K562 (cell line): ENCODE results near the gene CSN3. TPM values are rescaled to one million over a fixed set of nuclear protein-coding genes. Genes with fewer than 3 reads are reported as not detected.

ENCODE experiments used
- ATAC-seq: fragments of 200-7000 bp; cut with Tn5 transposase; 3 replicates; pipeline ENCODE4 v1.9.1; 2020; ENCODE audit warnings: moderate library complexity
- BruUV-seq: library from RNA; stranded (reverse); fragments of 400-500 nt; replicated peaks from 2 replicates; lab custom pipeline; 2021; lab: Mats Ljungman, UMichigan
- CTCF ChIA-PET: fragments of 300-600 bp; formaldehyde crosslinking; extraction: SDS; loops from one replicate; lab custom pipeline; 2021; ENCODE audit warnings: low intra/inter-chr PET ratio; lab: Yijun Ruan, JAX
- POLR2A ChIA-PET: fragments of 300-600, 350-650 bp; sonication (Branson Sonifier 250); formaldehyde crosslinking; extraction: SDS; loops from one replicate; lab custom pipeline; 2021; ENCODE audit warnings: antibody characterized with exemption, inconsistent platforms; lab: Yijun Ruan, JAX
- DNase-seq, 4 experiments: peaks; one replicate each; pipeline versions ENCODE4 v3.0.0 to v3.0.0-alpha.2; 2011 to 2018; ENCODE audit warnings: low spot score in 3 of 4, mixed read lengths in 3 of 4; ENCODE audit errors: extremely low read depth in 1 of 4
- FAIRE-seq: peaks from 2 replicates; lab custom pipeline; 2011; peaks lifted over from hg19 to GRCh38; lab: Jason Lieb, UNC
- H2AFZ ChIP-seq: 2 replicates; pipeline ENCODE4 v1.6.0; 2011; ENCODE audit warnings: low read depth, low read length, control low read depth, inconsistent platforms
- H3K27ac ChIP-seq: fragments of 200-600 bp; 3 replicates; pipeline ENCODE4 v1.8.0; 2011; ENCODE audit warnings: low read depth, mild to moderate bottlenecking, control low read depth, inconsistent platforms, low read length, moderate library complexity, mixed read lengths; ENCODE audit errors: extremely low read depth
- H3K27me3 ChIP-seq, 2 experiments: fragments of 300-600 bp in 1 of 2; 2 replicates in 1 of 2; 3 replicates in 1 of 2; pipeline versions ENCODE4 v1.6.0 to v1.8.0; 2011; ENCODE audit warnings: inconsistent platforms in 2 of 2, low read length in 2 of 2, mild to moderate bottlenecking in 1 of 2, mixed read lengths in 1 of 2, moderate library complexity in 1 of 2; ENCODE audit not compliant: control insufficient read depth in 2 of 2, insufficient read depth in 2 of 2
- H3K36me3 ChIP-seq: fragments of 300-600 bp; 3 replicates; pipeline ENCODE4 v1.8.0; 2011; ENCODE audit warnings: mild to moderate bottlenecking, low read length, inconsistent platforms; ENCODE audit not compliant: control insufficient read depth, insufficient read depth
- H3K4me1 ChIP-seq, 2 experiments: fragments of 200-600 bp in 1 of 2; replicated peaks in 1 of 2; 2 replicates in 1 of 2; 3 replicates in 1 of 2; pipeline versions ENCODE4 v1.5.1 to v1.8.0; 2011; ENCODE audit warnings: inconsistent platforms in 2 of 2, low read length in 2 of 2, mild to moderate bottlenecking in 1 of 2, mixed read lengths in 1 of 2, moderate library complexity in 1 of 2; ENCODE audit not compliant: control insufficient read depth in 2 of 2, insufficient read depth in 2 of 2
- H3K4me2 ChIP-seq: 2 replicates; pipeline ENCODE4 v1.6.1; 2011; ENCODE audit warnings: low read length, control low read depth, inconsistent platforms, mixed read lengths; ENCODE audit not compliant: insufficient read depth
- H3K4me3 ChIP-seq: fragments of 200-600 bp; sonication (generic), shearing (Covaris generic); 2 replicates; pipeline ENCODE4 v1.5.1; 2016; ENCODE audit warnings: control low read depth, inconsistent platforms
- H3K79me2 ChIP-seq: fragments of 200-600 bp; 3 replicates; pipeline ENCODE4 v1.8.0; 2011; ENCODE audit warnings: low read length, inconsistent platforms; ENCODE audit not compliant: control insufficient read depth, insufficient read depth
- H3K9ac ChIP-seq, 2 experiments: 2 replicates each; pipeline versions ENCODE4 v1.6.0 to v1.6.1; 2011; ENCODE audit warnings: low read depth in 2 of 2, low read length in 2 of 2, control low read depth in 1 of 2, inconsistent platforms in 1 of 2, mild to moderate bottlenecking in 1 of 2, mixed read lengths in 1 of 2; ENCODE audit not compliant: insufficient read depth in 1 of 2
- H3K9me1 ChIP-seq: one replicate; pipeline ENCODE4 v1.6.0; 2011; ENCODE audit warnings: inconsistent platforms, mild to moderate bottlenecking, low read length, moderate library complexity; ENCODE audit not compliant: control insufficient read depth, insufficient read depth
- H3K9me3 ChIP-seq: replicated peaks from 2 replicates; pipeline ENCODE4 v1.5.1; 2011; ENCODE audit warnings: low read depth, low read length, inconsistent platforms; ENCODE audit not compliant: control insufficient read depth, insufficient read depth
- H4K20me1 ChIP-seq: replicated peaks from 2 replicates; pipeline ENCODE4 v1.6.1; 2011; ENCODE audit warnings: low read length, inconsistent platforms, mixed read lengths; ENCODE audit not compliant: control insufficient read depth, insufficient read depth
- FOSL1 ChIP-seq: fragments of 200-800 bp; sonication (Bioruptor generic); conservative IDR thresholded peaks from 2 replicates; pipeline ENCODE4 v1.6.1; 2016; ENCODE audit warnings: missing genetic modification characterization, missing compliant biosample characterization
- HDAC3 ChIP-seq: fragments of 450-650 bp; IDR thresholded peaks from 2 replicates; pipeline ENCODE4 v1.6.1; 2018; ENCODE audit warnings: borderline replicate concordance, mild to moderate bottlenecking, moderate library complexity; ENCODE audit not compliant: partially characterized antibody
- HMG20B ChIP-seq: fragments of 250-450 bp; sonication (Bioruptor Pico); IDR thresholded peaks from 2 replicates; pipeline ENCODE4 v1.5.0; 2021; ENCODE audit warnings: mild to moderate bottlenecking
- HNRNPUL1 ChIP-seq: fragments of 200-400 bp; formaldehyde crosslinking; IDR thresholded peaks from 2 replicates; pipeline ENCODE4 v1.6.1; 2017; ENCODE audit warnings: low read length
- NFRKB ChIP-seq: fragments of 450-650 bp; IDR thresholded peaks from 2 replicates; pipeline ENCODE4 v1.6.1; 2016; ENCODE audit warnings: low read depth
- PML ChIP-seq: IDR thresholded peaks from 2 replicates; pipeline ENCODE4 v1.6.1; 2012; ENCODE audit warnings: low read length, inconsistent platforms
- ZFP36 ChIP-seq: fragments of 150-350 bp; IDR thresholded peaks from 2 replicates; pipeline ENCODE4 v1.6.1; 2018; ENCODE audit warnings: low read length, low read depth; ENCODE audit not compliant: partially characterized antibody
- ZNF23 ChIP-seq: fragments of 250-450 bp; sonication (Bioruptor Pico); IDR thresholded peaks from 2 replicates; pipeline ENCODE4 v1.4.0; 2020; ENCODE audit warnings: mild to moderate bottlenecking
- WGBS: fragments of 100-300 bp; shearing (Covaris generic); methylation state at CpG from one replicate; pipeline ENCODE4 v1.1.6; 2016; ENCODE audit warnings: low coverage, mixed read lengths; ENCODE audit not compliant: insufficient coverage; ENCODE audit errors: missing lambda C conversion rate; 5-methylcytosine and 5-hydroxymethylcytosine counted together
- in situ Hi-C: fragments of 300-500 bp; cut with MboI; formaldehyde crosslinking; loops from 4 replicates; pipeline ENCODE4 v1.15.0; 2018; ENCODE audit warnings: inconsistent platforms, mixed read lengths
- intact Hi-C: fragments of 100-400 bp; cut with micrococcal nuclease; formaldehyde crosslinking; loops from 2 replicates; pipeline ENCODE4 v1.14.2; 2022
- polyA plus RNA-seq, 8 experiments: library from polyadenylated mRNA; depleted of rRNA in 4 of 8; stranded (reverse) in 5 of 8; unstranded in 3 of 8; fragments of >200 nt; fragmentation: Nextera tagmentation in 2 of 8; fragmentation: Illumina TruSeq in 1 of 8; extraction: Ambion mirVana in 2 of 8; extraction: Trizol in 1 of 8; gene quantifications; 2 replicates each; pipeline versions ENCODE4 v1.2.1 to v1.2.3, GENCODE V29; 2011 to 2014; ENCODE audit warnings: inconsistent platforms in 1 of 8, missing spikeins in 1 of 8
- total RNA-seq, 7 experiments: library from RNA; depleted of rRNA in 6 of 7; stranded (reverse); fragments of >200 nt in 6 of 7; fragmentation: Illumina TruSeq in 2 of 7; extraction: Trizol in 2 of 7; gene quantifications; 2 replicates each; pipeline versions ENCODE4 v1.2.1 to v1.2.3, GENCODE V29; 2011 to 2021; ENCODE audit warnings: low replicate concordance in 1 of 7

The CSN3 gene
- total and polyA plus RNA-seq, 9 of the 15 experiments (the other 6 are each of a cell fraction or from before 2014, with no cell fraction given): not detected

GRCh38 chr4:70225824-70226223, 16.6 kb upstream of the CSN3 start, which contains the start of gene FDCSP:
Gene FDCSP, plus strand, starts transcription at chr4:70226124. Its CDS starts 5,071 bp downstream, at chr4:70231195.
- no peak within 1 kb of the TSS for H3K27ac ChIP-seq
- ChIA-PET CTCF (no interaction called here), POLR2A (no interaction called here)
- in situ Hi-C loops (no loop called here), intact Hi-C loops (no loop called here)
- H3K36me3 ChIP-seq: no peaks in the 10 kb centered on the region
- WGBS: 0% methylated on average over 2 of the region's 2 CpGs
- H3K9ac ChIP-seq: no peak within 1 kb of the TSS
- DNase-seq (no peak), ATAC-seq (no peak), FAIRE-seq (no peak)
- no peaks in the 10 kb centered on the region for H3K9me3 ChIP-seq
- no peaks in the 10 kb centered on the region for H3K79me2 ChIP-seq
- H3K9me1 ChIP-seq: no peaks in the 10 kb centered on the region
- no TSS peak for BruUV-seq
- no peak within 1 kb of the TSS for H2AFZ ChIP-seq
- no peak within 1 kb of the TSS for H3K4me2 ChIP-seq
- no peak within 1 kb of the TSS for H3K4me3 ChIP-seq
- H3K27me3 ChIP-seq: no peaks in the 10 kb centered on the region
- TF ChIP-seq ZFP36 (no peak), FOSL1 (tag) (no peak), HMG20B (CRISPR knock-in tag) (no peak), NFRKB (no peak), HNRNPUL1 (no peak), ZNF23 (CRISPR knock-in tag) (no peak)
- no peaks in the 10 kb centered on the region for H3K4me1 ChIP-seq
- H4K20me1 ChIP-seq: no peaks in the 10 kb centered on the region

- no peaks in the 10 kb centered on the region for H3K79me2 ChIP-seq
- no TSS peak for BruUV-seq
- WGBS: 0% methylated on average over 1 of the region's 1 CpG
- no peaks in the 10 kb centered on the region for H3K4me1 ChIP-seq
- H2AFZ ChIP-seq: no peak overlapping the region
- H4K20me1 ChIP-seq: no peaks in the 10 kb centered on the region
- FAIRE-seq (no peak), ATAC-seq (no peak), DNase-seq (no peak)
- H3K27me3 ChIP-seq: no peaks in the 10 kb centered on the region
- no peak overlapping the region for H3K4me3 ChIP-seq
- H3K9me3 ChIP-seq: 0 out of 2 replicates have a peak, but pooled peaks cover 3% of the 10 kb centered on the region
- in situ Hi-C loops: no loop called here
- H3K36me3 ChIP-seq: no peaks in the 10 kb centered on the region
- intact Hi-C loops: no loop called here
- H3K9ac ChIP-seq: no peak overlapping the region
- H3K9me1 ChIP-seq: no peaks in the 10 kb centered on the region
- H3K27ac ChIP-seq: no peak overlapping the region
- no peak for TF ChIP-seq PML
- TF ChIP-seq HDAC3: no peak
- ChIA-PET POLR2A (no interaction called here), CTCF (no interaction called here)
- H3K4me2 ChIP-seq: no peak overlapping the region
These were observed 6.3 kb upstream of the CSN3 start for GRCh38 chr4:70236125-70236524.
